K562 (cell line): ENCODE data around the gene DEF6. TPM values are rescaled to one million over a fixed set of nuclear protein-coding genes. Genes with fewer than 3 reads are reported as not detected.

Experiments
- CBFA2T2 ChIP-seq: fragments of 450-650 bp; conservative IDR thresholded peaks from 2 replicates; pipeline ENCODE4 v1.6.1; 2017; ENCODE audit warnings: mild to moderate bottlenecking
- DACH1 ChIP-seq: fragments of 450-650 bp; IDR thresholded peaks from 2 replicates; pipeline ENCODE4 v1.6.1; 2018; ENCODE audit not compliant: partially characterized antibody
- DNMT1 ChIP-seq: fragments of 450-650 bp; IDR thresholded peaks from 2 replicates; pipeline ENCODE4 v1.6.1; 2016; ENCODE audit warnings: antibody characterized with exemption, mild to moderate bottlenecking
- ETS2 ChIP-seq: IDR thresholded peaks from 2 replicates; pipeline ENCODE4 v1.6.1; 2016; ENCODE audit warnings: borderline replicate concordance, missing genetic modification characterization, mild to moderate bottlenecking, moderate library complexity, missing compliant biosample characterization; ENCODE audit not compliant: poor library complexity, severe bottlenecking
- HDAC6 ChIP-seq: IDR thresholded peaks from 2 replicates; pipeline ENCODE4 v1.6.1; 2012; ENCODE audit warnings: low read depth, mild to moderate bottlenecking, control low read depth, inconsistent platforms, low read length, moderate library complexity
- HNRNPL ChIP-seq: fragments of 200-400 bp; formaldehyde crosslinking; IDR thresholded peaks from 2 replicates; pipeline ENCODE4 v1.6.1; 2017; ENCODE audit warnings: low read depth, mild to moderate bottlenecking, low read length
- HNRNPLL ChIP-seq: fragments of 200-400 bp; formaldehyde crosslinking; IDR thresholded peaks from 2 replicates; pipeline ENCODE4 v1.6.1; 2017; ENCODE audit warnings: low read length, low read depth, mild to moderate bottlenecking; ENCODE audit not compliant: poor library complexity, severe bottlenecking
- HNRNPUL1 ChIP-seq: fragments of 200-400 bp; formaldehyde crosslinking; IDR thresholded peaks from 2 replicates; pipeline ENCODE4 v1.6.1; 2017; ENCODE audit warnings: low read length
- LARP7 ChIP-seq: fragments of 450-650 bp; IDR thresholded peaks from 2 replicates; pipeline ENCODE4 v1.6.1; 2016
- MAFK ChIP-seq: IDR thresholded peaks from 2 replicates; pipeline ENCODE4 v1.6.1; 2011; ENCODE audit warnings: low read length, improper control_type of control experiment
- NFIX ChIP-seq: fragments of 250-450 bp; sonication (Bioruptor Pico); IDR thresholded peaks from 2 replicates; pipeline ENCODE4 v1.4.0; 2020; ENCODE audit warnings: low read depth, mild to moderate bottlenecking, moderate library complexity
- RB1 ChIP-seq: fragments of 450-650 bp; IDR thresholded peaks from 2 replicates; pipeline ENCODE4 v1.6.1; 2017; ENCODE audit warnings: low read depth, mild to moderate bottlenecking
- RFX7 ChIP-seq: fragments of 250-450 bp; sonication (Bioruptor Pico); IDR thresholded peaks from 2 replicates; pipeline ENCODE4 v1.5.1; 2021; ENCODE audit warnings: mild to moderate bottlenecking
- RHOXF2B ChIP-seq: fragments of 250-450 bp; sonication (Bioruptor Pico); conservative IDR thresholded peaks from 2 replicates; pipeline ENCODE4 v1.5.1; 2021
- ZC3H4 ChIP-seq: sonication (generic); formaldehyde crosslinking; IDR thresholded peaks from 2 replicates; pipeline ENCODE4 v1.9.0; 2021; ENCODE audit warnings: missing genetic modification reagents, borderline replicate concordance
- ZC3H8 ChIP-seq: fragments of 450-650 bp; IDR thresholded peaks from 2 replicates; pipeline ENCODE4 v1.6.1; 2017
- ZNF232 ChIP-seq: sonication (generic); formaldehyde crosslinking; IDR thresholded peaks from 2 replicates; pipeline ENCODE4 v1.8.0; 2022; ENCODE audit warnings: mild to moderate bottlenecking, missing genetic modification reagents
- polyA plus RNA-seq, 8 experiments: library from polyadenylated mRNA; depleted of rRNA in 4 of 8; stranded (reverse) in 5 of 8; unstranded in 3 of 8; fragments of >200 nt; fragmentation: Nextera tagmentation in 2 of 8; fragmentation: Illumina TruSeq in 1 of 8; extraction: Ambion mirVana in 2 of 8; extraction: Trizol in 1 of 8; gene quantifications; 2 replicates each; pipeline versions ENCODE4 v1.2.1 to v1.2.3, GENCODE V29; 2011 to 2014; ENCODE audit warnings: inconsistent platforms in 1 of 8, missing spikeins in 1 of 8
- total RNA-seq, 7 experiments: library from RNA; depleted of rRNA in 6 of 7; stranded (reverse); fragments of >200 nt in 6 of 7; fragmentation: Illumina TruSeq in 2 of 7; extraction: Trizol in 2 of 7; gene quantifications; 2 replicates each; pipeline versions ENCODE4 v1.2.1 to v1.2.3, GENCODE V29; 2011 to 2021; ENCODE audit warnings: low replicate concordance in 1 of 7
- TF ChIP-seq, protein P1 (sequence below): fragments of 250-450 bp; sonication (Bioruptor Pico); IDR thresholded peaks from 2 replicates; pipeline ENCODE4 v1.8.0; 2022; ENCODE audit warnings: moderate library complexity, mild to moderate bottlenecking, inconsistent platforms
- TF ChIP-seq, protein P2 (sequence below), 2 experiments: fragments of 450-650 bp; IDR thresholded peaks; 2 replicates each; pipeline ENCODE4 v1.6.1; 2016
- TF ChIP-seq, protein P3 (sequence below): sonication (generic); formaldehyde crosslinking; IDR thresholded peaks from 2 replicates; pipeline ENCODE4 v1.8.0; 2023; ENCODE audit warnings: mild to moderate bottlenecking, missing genetic modification reagents
- TF ChIP-seq, protein P4 (sequence below): fragments of 200-400 bp; formaldehyde crosslinking; IDR thresholded peaks from 2 replicates; pipeline ENCODE4 v1.6.1; 2017; ENCODE audit warnings: mild to moderate bottlenecking, low read depth, low read length, moderate library complexity

Gene DEF6
- total and polyA plus RNA-seq, 9 of the 15 experiments (the other 6 are each of a cell fraction or from before 2014, with no cell fraction given): 1.3 to 44.6 (median 22.7) TPM

DNA sequence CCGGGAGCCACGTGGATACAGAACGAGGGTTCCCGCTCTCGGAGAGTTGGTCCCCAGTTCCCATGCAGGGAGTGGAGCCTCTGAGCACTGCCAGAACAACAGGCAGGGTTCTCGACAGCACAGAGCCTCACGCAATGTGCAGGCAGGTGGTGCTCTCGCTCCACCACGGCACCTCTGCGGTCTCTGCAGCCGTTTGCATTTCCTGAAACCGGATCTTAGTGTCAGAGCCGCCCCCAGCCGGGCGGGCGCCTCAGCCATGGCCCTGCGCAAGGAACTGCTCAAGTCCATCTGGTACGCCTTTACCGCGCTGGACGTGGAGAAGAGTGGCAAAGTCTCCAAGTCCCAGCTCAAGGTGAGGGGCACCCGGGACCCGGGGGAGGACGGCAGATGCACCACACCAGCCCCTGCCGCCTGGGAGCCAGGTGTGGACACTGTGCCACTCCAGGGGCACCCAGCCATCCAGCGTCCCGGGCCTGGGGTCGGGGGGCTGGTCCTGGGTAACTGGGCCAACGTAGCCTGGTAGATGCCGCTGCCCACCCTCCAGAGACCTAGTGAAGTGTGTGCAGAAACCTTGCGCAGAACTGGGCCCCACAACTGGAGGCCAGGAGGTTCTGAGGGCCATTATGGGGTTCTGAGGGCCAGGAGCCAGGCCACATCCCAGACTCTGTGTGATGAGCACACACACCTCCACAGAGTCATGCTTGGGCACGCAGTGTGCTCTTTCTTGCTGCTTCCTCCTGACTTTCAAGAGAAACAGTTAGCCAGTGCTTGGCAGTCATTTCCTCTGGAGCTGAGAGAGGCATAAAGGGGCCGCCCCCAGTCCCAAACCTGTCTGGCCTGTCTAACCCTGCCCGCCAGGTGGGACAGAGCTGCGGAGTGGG lies at the start of gene DEF6 (continued):
- TF ChIP-seq, protein P1, sequence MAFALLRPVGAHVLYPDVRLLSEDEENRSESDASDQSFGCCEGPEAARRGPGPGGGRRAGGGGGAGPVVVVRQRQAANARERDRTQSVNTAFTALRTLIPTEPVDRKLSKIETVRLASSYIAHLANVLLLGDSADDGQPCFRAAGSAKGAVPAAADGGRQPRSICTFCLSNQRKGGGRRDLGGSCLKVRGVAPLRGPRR (CRISPR knock-in tag): no peak
- TF ChIP-seq MAFK (peak; percentile 55), RFX7 (no peak), HDAC6 (no peak), HNRNPL (peak; percentile 56; the same call in 1 of the 2 replicates), ZC3H4 (CRISPR knock-in tag) (no peak), LARP7 (no peak), DACH1 (no peak), ZNF232 (CRISPR knock-in tag) (0 out of 2 replicates have a peak, but pooled peaks have one; percentile 25), ETS2 (peak; percentile 9), DNMT1 (no peak), HNRNPLL (peak; percentile 93), RB1 (peak; percentile 99), NFIX (CRISPR knock-in tag) (no peak), CBFA2T2 (no peak), HNRNPUL1 (no peak), ZC3H8 (no peak), RHOXF2B (CRISPR knock-in tag) (0 out of 2 replicates have a peak, but pooled peaks have one; percentile 61)
- TF ChIP-seq, protein P2, sequence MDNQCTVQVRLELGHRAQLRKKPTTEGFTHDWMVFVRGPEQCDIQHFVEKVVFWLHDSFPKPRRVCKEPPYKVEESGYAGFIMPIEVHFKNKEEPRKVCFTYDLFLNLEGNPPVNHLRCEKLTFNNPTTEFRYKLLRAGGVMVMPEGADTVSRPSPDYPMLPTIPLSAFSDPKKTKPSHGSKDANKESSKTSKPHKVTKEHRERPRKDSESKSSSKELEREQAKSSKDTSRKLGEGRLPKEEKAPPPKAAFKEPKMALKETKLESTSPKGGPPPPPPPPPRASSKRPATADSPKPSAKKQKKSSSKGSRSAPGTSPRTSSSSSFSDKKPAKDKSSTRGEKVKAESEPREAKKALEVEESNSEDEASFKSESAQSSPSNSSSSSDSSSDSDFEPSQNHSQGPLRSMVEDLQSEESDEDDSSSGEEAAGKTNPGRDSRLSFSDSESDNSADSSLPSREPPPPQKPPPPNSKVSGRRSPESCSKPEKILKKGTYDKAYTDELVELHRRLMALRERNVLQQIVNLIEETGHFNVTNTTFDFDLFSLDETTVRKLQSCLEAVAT (IDR thresholded peaks at IDR 0.05): peak in 1 of 2 experiments; percentile 82; a peak in 2 of 4 replicates
- TF ChIP-seq, protein P3, sequence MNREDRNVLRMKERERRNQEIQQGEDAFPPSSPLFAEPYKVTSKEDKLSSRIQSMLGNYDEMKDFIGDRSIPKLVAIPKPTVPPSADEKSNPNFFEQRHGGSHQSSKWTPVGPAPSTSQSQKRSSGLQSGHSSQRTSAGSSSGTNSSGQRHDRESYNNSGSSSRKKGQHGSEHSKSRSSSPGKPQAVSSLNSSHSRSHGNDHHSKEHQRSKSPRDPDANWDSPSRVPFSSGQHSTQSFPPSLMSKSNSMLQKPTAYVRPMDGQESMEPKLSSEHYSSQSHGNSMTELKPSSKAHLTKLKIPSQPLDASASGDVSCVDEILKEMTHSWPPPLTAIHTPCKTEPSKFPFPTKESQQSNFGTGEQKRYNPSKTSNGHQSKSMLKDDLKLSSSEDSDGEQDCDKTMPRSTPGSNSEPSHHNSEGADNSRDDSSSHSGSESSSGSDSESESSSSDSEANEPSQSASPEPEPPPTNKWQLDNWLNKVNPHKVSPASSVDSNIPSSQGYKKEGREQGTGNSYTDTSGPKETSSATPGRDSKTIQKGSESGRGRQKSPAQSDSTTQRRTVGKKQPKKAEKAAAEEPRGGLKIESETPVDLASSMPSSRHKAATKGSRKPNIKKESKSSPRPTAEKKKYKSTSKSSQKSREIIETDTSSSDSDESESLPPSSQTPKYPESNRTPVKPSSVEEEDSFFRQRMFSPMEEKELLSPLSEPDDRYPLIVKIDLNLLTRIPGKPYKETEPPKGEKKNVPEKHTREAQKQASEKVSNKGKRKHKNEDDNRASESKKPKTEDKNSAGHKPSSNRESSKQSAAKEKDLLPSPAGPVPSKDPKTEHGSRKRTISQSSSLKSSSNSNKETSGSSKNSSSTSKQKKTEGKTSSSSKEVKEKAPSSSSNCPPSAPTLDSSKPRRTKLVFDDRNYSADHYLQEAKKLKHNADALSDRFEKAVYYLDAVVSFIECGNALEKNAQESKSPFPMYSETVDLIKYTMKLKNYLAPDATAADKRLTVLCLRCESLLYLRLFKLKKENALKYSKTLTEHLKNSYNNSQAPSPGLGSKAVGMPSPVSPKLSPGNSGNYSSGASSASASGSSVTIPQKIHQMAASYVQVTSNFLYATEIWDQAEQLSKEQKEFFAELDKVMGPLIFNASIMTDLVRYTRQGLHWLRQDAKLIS (CRISPR knock-in tag): no peak
- TF ChIP-seq, protein P4, sequence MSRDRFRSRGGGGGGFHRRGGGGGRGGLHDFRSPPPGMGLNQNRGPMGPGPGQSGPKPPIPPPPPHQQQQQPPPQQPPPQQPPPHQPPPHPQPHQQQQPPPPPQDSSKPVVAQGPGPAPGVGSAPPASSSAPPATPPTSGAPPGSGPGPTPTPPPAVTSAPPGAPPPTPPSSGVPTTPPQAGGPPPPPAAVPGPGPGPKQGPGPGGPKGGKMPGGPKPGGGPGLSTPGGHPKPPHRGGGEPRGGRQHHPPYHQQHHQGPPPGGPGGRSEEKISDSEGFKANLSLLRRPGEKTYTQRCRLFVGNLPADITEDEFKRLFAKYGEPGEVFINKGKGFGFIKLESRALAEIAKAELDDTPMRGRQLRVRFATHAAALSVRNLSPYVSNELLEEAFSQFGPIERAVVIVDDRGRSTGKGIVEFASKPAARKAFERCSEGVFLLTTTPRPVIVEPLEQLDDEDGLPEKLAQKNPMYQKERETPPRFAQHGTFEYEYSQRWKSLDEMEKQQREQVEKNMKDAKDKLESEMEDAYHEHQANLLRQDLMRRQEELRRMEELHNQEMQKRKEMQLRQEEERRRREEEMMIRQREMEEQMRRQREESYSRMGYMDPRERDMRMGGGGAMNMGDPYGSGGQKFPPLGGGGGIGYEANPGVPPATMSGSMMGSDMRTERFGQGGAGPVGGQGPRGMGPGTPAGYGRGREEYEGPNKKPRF: no peak
